Measurements from ENCODE around the gene NEDD4L.

The NEDD4L gene

DNA sequence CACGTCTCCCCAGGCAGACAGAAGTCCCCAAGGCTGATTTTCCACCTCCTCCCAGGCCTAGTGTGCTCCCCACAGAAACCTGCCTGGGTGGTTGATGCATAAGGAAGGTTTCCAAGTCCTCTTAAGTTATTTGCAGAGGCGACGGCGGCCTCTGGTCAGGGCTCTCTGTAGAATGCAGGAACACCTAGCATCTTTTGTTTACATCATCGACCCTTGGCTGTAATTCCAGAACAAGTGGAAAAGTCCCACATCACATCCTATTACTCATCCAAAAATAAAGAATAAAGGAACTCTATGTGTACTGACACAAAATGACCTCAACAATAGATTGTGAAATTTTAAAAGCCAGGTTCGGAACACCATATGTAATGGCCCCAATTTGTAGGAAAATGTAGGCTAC is 373.7 kb downstream of the NEDD4L start:
- Histone ChIP-seq H3K4me1 (ENCODE audit: insufficient read depth, insufficient read length) (no peaks in the 10 kb centered on the region), H3K9ac (ENCODE audit: insufficient read length, low read depth) (no peak overlapping the region), H3K9me3 (ENCODE audit: insufficient read depth, low read length) (no peaks in the 10 kb centered on the region), H3K27me3 (ENCODE audit: insufficient read depth, insufficient read length) (no peaks in the 10 kb centered on the region), H3K36me3 (ENCODE audit: insufficient read depth, insufficient read length, low read length) (no peaks in the 10 kb centered on the region), H3K4me3 (ENCODE audit: insufficient read length, low read depth) (no peak overlapping the region)
- no peak for TF ChIP-seq YY1 (IDR thresholded peaks at IDR 0.05; ENCODE audit: insufficient read depth, insufficient read length)
- TF ChIP-seq SUZ12 (IDR thresholded peaks at IDR 0.05; ENCODE audit: extremely low read depth, insufficient read depth, insufficient read length), result no peak
- TF ChIP-seq ZNF274 (IDR thresholded peaks at IDR 0.05; ENCODE audit: low read depth, low read length), result no peak
- DNase-seq (ENCODE audit: low read depth, low spot score), result no peak

GRCh38 chr18:58418361-58418760 is 374.3 kb downstream of the NEDD4L start:
- DNase-seq (ENCODE audit: low read depth, low spot score), result no peak
- no peak overlapping the region for H3K9ac ChIP-seq (ENCODE audit: insufficient read length, low read depth)
- H3K4me3 ChIP-seq (ENCODE audit: insufficient read length, low read depth), result no peak overlapping the region

DNA sequence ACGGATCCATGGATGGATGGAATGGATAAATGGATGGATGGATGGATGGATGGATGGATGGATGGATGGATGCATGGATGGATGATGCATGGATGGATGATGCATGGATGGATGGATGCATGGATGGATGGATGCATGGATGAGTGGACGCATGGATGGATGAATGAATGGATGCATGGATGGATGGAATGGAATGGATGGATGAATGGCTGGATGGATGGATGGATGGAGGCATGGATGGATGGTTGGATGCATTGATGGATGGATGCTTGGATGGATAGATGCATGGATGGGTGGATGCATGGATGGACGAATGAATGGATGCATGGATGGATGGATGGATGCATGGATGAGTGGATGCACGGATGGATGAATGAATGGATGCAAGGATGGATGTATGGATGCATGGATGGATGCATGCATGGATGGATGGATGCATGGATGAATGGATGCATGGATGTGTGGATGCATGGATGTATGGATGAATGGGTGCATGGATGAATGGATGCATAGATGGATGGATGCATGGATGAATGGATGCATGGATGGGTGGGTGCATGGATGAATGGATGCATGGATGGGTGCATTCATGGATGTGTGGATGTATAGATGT is 375.7 kb downstream of the NEDD4L start:
- H3K27me3 ChIP-seq (ENCODE audit: insufficient read depth, insufficient read length), result no peaks in the 10 kb centered on the region
- no peaks in the 10 kb centered on the region for H3K9me3 ChIP-seq (ENCODE audit: insufficient read depth, low read length)
- DNase-seq (ENCODE audit: low read depth, low spot score), result no peak
- no peak overlapping the region for H3K4me3 ChIP-seq (ENCODE audit: insufficient read length, low read depth)
- H3K4me1 ChIP-seq (ENCODE audit: insufficient read depth, insufficient read length), result no peaks in the 10 kb centered on the region
- no peaks in the 10 kb centered on the region for H3K36me3 ChIP-seq (ENCODE audit: insufficient read depth, insufficient read length, low read length)
- TF ChIP-seq ZNF274 (IDR thresholded peaks at IDR 0.05; ENCODE audit: low read depth, low read length) (no peak), YY1 (IDR thresholded peaks at IDR 0.05; ENCODE audit: insufficient read depth, insufficient read length) (no peak), SUZ12 (IDR thresholded peaks at IDR 0.05; ENCODE audit: extremely low read depth, insufficient read depth, insufficient read length) (no peak)
- H3K9ac ChIP-seq (ENCODE audit: insufficient read length, low read depth), result no peak overlapping the region

More at GRCh38 chr18:58418361-58418760, 374.3 kb downstream of the NEDD4L start:
- TF ChIP-seq YY1 (IDR thresholded peaks at IDR 0.05; ENCODE audit: insufficient read depth, insufficient read length), result no peak
- no peak for TF ChIP-seq ZNF274 (IDR thresholded peaks at IDR 0.05; ENCODE audit: low read depth, low read length)
- TF ChIP-seq SUZ12 (IDR thresholded peaks at IDR 0.05; ENCODE audit: extremely low read depth, insufficient read depth, insufficient read length), result no peak
- Histone ChIP-seq H3K27me3 (ENCODE audit: insufficient read depth, insufficient read length) (no peaks in the 10 kb centered on the region), H3K4me1 (ENCODE audit: insufficient read depth, insufficient read length) (no peaks in the 10 kb centered on the region), H3K36me3 (ENCODE audit: insufficient read depth, insufficient read length, low read length) (no peaks in the 10 kb centered on the region), H3K9me3 (ENCODE audit: insufficient read depth, low read length) (no peaks in the 10 kb centered on the region)

DNA sequence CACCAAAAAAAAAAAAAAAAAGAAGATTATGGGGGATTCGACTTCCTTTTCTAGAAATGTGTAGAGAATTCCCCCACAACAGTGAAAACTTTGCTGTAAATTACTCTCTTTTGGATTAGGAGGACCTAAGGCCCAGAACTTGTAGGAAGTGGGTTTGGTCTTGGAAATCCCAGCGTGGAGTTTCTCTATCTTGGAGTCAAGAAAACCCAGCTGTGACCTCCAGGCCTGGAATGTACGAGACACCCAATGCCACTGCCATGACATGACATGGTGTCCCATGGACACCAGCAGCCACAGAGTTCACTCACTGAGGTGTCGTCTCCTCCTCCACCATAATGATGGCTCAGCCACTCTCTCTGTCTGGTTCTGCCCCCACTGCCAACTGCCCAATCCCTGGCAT is 382.6 kb downstream of the NEDD4L start:
- H3K27me3 ChIP-seq (ENCODE audit: insufficient read depth, insufficient read length), result no peaks in the 10 kb centered on the region
- H3K4me3 ChIP-seq (ENCODE audit: insufficient read length, low read depth), result no peak overlapping the region
- no peaks in the 10 kb centered on the region for H3K36me3 ChIP-seq (ENCODE audit: insufficient read depth, insufficient read length, low read length)
- no peak overlapping the region for H3K9ac ChIP-seq (ENCODE audit: insufficient read length, low read depth)
- TF ChIP-seq SUZ12 (IDR thresholded peaks at IDR 0.05; ENCODE audit: extremely low read depth, insufficient read depth, insufficient read length) (no peak), YY1 (IDR thresholded peaks at IDR 0.05; ENCODE audit: insufficient read depth, insufficient read length) (no peak), ZNF274 (IDR thresholded peaks at IDR 0.05; ENCODE audit: low read depth, low read length) (no peak)
- peaks cover 4% of the 10 kb centered on the region for H3K4me1 ChIP-seq (ENCODE audit: insufficient read depth, insufficient read length)
- H3K9me3 ChIP-seq (ENCODE audit: insufficient read depth, low read length), result no peaks in the 10 kb centered on the region
- no peak for DNase-seq (ENCODE audit: low read depth, low spot score)

- Histone ChIP-seq H3K4me1 (ENCODE audit: insufficient read depth, insufficient read length) (peaks cover 4% of the 10 kb centered on the region), H3K9me3 (ENCODE audit: insufficient read depth, low read length) (no peaks in the 10 kb centered on the region), H3K4me3 (ENCODE audit: insufficient read length, low read depth) (no peak overlapping the region), H3K36me3 (ENCODE audit: insufficient read depth, insufficient read length, low read length) (no peaks in the 10 kb centered on the region), H3K9ac (ENCODE audit: insufficient read length, low read depth) (no peak overlapping the region), H3K27me3 (ENCODE audit: insufficient read depth, insufficient read length) (no peaks in the 10 kb centered on the region)
- no peak for DNase-seq (ENCODE audit: low read depth, low spot score)
- TF ChIP-seq SUZ12 (IDR thresholded peaks at IDR 0.05; ENCODE audit: extremely low read depth, insufficient read depth, insufficient read length) (no peak), YY1 (IDR thresholded peaks at IDR 0.05; ENCODE audit: insufficient read depth, insufficient read length) (no peak), ZNF274 (IDR thresholded peaks at IDR 0.05; ENCODE audit: low read depth, low read length) (no peak)
These were observed 383.3 kb downstream of the NEDD4L start for GRCh38 chr18:58427321-58427720.

GRCh38 chr18:58429442-58429841 is 385.4 kb downstream of the NEDD4L start:
- Histone ChIP-seq H3K27me3 (ENCODE audit: insufficient read depth, insufficient read length) (no peaks in the 10 kb centered on the region), H3K36me3 (ENCODE audit: insufficient read depth, insufficient read length, low read length) (no peaks in the 10 kb centered on the region), H3K9me3 (ENCODE audit: insufficient read depth, low read length) (no peaks in the 10 kb centered on the region), H3K4me3 (ENCODE audit: insufficient read length, low read depth) (no peak overlapping the region), H3K4me1 (ENCODE audit: insufficient read depth, insufficient read length) (peaks cover 4% of the 10 kb centered on the region), H3K9ac (ENCODE audit: insufficient read length, low read depth) (no peak overlapping the region)
- TF ChIP-seq YY1 (IDR thresholded peaks at IDR 0.05; ENCODE audit: insufficient read depth, insufficient read length), result no peak
- TF ChIP-seq ZNF274 (IDR thresholded peaks at IDR 0.05; ENCODE audit: low read depth, low read length), result no peak
- no peak for TF ChIP-seq SUZ12 (IDR thresholded peaks at IDR 0.05; ENCODE audit: extremely low read depth, insufficient read depth, insufficient read length)
- DNase-seq (ENCODE audit: low read depth, low spot score), result no peak

GRCh38 chr18:58431215-58431614 is 387.2 kb downstream of the NEDD4L start:
- H3K36me3 ChIP-seq (ENCODE audit: insufficient read depth, insufficient read length, low read length), result no peaks in the 10 kb centered on the region
- DNase-seq (ENCODE audit: low read depth, low spot score), result no peak
- no peak overlapping the region for H3K9ac ChIP-seq (ENCODE audit: insufficient read length, low read depth)
- H3K4me3 ChIP-seq (ENCODE audit: insufficient read length, low read depth), result no peak overlapping the region
- no peaks in the 10 kb centered on the region for H3K9me3 ChIP-seq (ENCODE audit: insufficient read depth, low read length)
- no peaks in the 10 kb centered on the region for H3K27me3 ChIP-seq (ENCODE audit: insufficient read depth, insufficient read length)
- TF ChIP-seq ZNF274 (IDR thresholded peaks at IDR 0.05; ENCODE audit: low read depth, low read length) (no peak), YY1 (IDR thresholded peaks at IDR 0.05; ENCODE audit: insufficient read depth, insufficient read length) (no peak), SUZ12 (IDR thresholded peaks at IDR 0.05; ENCODE audit: extremely low read depth, insufficient read depth, insufficient read length) (no peak)
- H3K4me1 ChIP-seq (ENCODE audit: insufficient read depth, insufficient read length), result peaks cover 4% of the 10 kb centered on the region

Data from NT2/D1 (cell line).